ENCODE results near the gene WDR64. TPM values are rescaled to one million over a fixed set of nuclear protein-coding genes. Genes with fewer than 3 reads are reported as not detected.

WDR64 gene
- polyA plus RNA-seq, 2 of the 4 experiments (the other 2 are of a cell fraction): not detected

DNA sequence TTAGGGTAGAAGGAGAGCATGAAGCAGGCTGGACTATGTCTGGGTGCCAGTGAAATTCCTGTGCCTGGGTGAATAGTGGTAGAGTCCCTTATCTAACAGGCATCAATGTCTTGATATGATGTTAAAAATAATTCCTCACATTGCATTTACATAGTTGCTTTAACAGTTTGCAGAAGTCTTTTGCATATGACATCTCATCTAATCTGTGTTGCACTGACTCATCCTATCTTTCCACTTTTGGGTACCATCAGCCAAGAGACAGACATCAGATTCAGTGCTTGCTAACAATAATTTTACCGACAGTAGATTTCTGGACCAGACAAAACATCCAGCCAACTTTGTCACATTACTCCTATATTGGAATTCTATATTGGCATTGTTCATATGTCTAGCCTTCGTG lies 92.5 kb downstream of the WDR64 start:
- ATAC-seq (no peak), DNase-seq (ENCODE audit: low read depth in 1 of 2, low spot score in 1 of 2) (no peak), FAIRE-seq (no peak)
- Histone ChIP-seq H3K27ac (no peak overlapping the region), H3K4me3 (no peak overlapping the region), H3K9me3 (no peaks in the 10 kb centered on the region), H3K4me2 (no peak overlapping the region), H3K4me1 (no peaks in the 10 kb centered on the region)
- 81% methylated on average over 2 of the region's 2 CpGs for WGBS (ENCODE audit: missing lambda C conversion rate)
- CTCF ChIA-PET: no interaction called here
- TF ChIP-seq PHF8 (IDR thresholded peaks at IDR 0.05; ENCODE audit: borderline replicate concordance, low read depth): no peak
- TF ChIP-seq CBX2 (IDR thresholded peaks at IDR 0.05; ENCODE audit: borderline replicate concordance, low read depth): no peak
- no peak for TF ChIP-seq CBX8 (IDR thresholded peaks at IDR 0.05)
- TF ChIP-seq KDM1A (IDR thresholded peaks at IDR 0.05; ENCODE audit: low read depth): no peak
- no peak for TF ChIP-seq FOSB (CRISPR knock-in tag; IDR thresholded peaks at IDR 0.05)
- TF ChIP-seq HOXB13 (CRISPR knock-in tag; IDR thresholded peaks at IDR 0.05; ENCODE audit: low read depth): no peak
- no peak for TF ChIP-seq CEBPB (IDR thresholded peaks at IDR 0.05)
- no peak for TF ChIP-seq TFCP2L1 (CRISPR knock-in tag; IDR thresholded peaks at IDR 0.05)
- no peak for TF ChIP-seq NR3C1 (IDR thresholded peaks at IDR 0.05)
- TF ChIP-seq POLR2AphosphoS2 (conservative IDR thresholded peaks at IDR 0.05; ENCODE audit: low read length): no peak
- TF ChIP-seq JUNB (IDR thresholded peaks at IDR 0.05): no peak
- no peak for TF ChIP-seq HDAC2 (IDR thresholded peaks at IDR 0.05)
- TF ChIP-seq CHD2 (IDR thresholded peaks at IDR 0.05; ENCODE audit: low read length, partially characterized antibody): no peak
- no peak for TF ChIP-seq CTCF (IDR thresholded peaks at IDR 0.05)
- TF ChIP-seq JUN (IDR thresholded peaks at IDR 0.05): no peak
- no peak for TF ChIP-seq SMC3 (IDR thresholded peaks at IDR 0.05)
- TF ChIP-seq EHMT2 (IDR thresholded peaks at IDR 0.05; ENCODE audit: low read depth): no peak
- no peak for TF ChIP-seq RAD21 (conservative IDR thresholded peaks at IDR 0.05 in 1 of 2, IDR thresholded peaks at IDR 0.05 in 1 of 2)
- POLR2A ChIA-PET: no interaction called here

DNA sequence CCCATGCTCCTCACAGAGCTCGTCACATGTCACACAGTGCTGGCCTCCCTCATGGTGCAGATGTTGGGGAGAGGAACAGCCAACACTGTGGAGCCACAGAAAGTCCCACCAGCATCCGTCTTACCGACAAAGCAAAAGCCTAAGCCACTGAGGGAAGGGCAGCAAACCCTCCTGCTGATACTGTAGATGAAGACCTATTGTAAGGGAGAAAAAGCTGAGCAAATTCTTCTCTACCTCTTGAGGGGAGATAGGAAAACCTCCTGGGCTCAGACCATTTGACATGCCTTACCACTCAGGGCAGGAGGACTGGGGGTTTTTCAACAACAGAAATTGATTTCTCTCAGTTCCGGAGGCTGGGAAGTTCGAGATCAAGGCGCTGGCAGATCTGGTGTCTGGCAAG lies 95.9 kb downstream of the WDR64 start:
- TF ChIP-seq CHD2 (IDR thresholded peaks at IDR 0.05; ENCODE audit: low read length, partially characterized antibody) (no peak), BHLHE40 (IDR thresholded peaks at IDR 0.05; ENCODE audit: low read depth, low read length) (0 out of 2 replicates have a peak, but pooled peaks have one; percentile 15)

GRCh38 chr1:241749041-241749944 lies 97.2 kb downstream of the WDR64 start:
- H3K9me3 ChIP-seq: no peaks in the 10 kb centered on the region
- ChIA-PET POLR2A (no interaction called here), CTCF (no interaction called here)
- no peaks in the 10 kb centered on the region for H3K4me1 ChIP-seq
- FAIRE-seq (no peak), DNase-seq (ENCODE audit: low read depth in 1 of 2, low spot score in 1 of 2) (no peak), ATAC-seq (no peak)
- H3K27ac ChIP-seq: no peak overlapping the region
- WGBS (ENCODE audit: missing lambda C conversion rate): 79% methylated on average over 20 of the region's 20 CpGs
- H3K4me3 ChIP-seq: no peak overlapping the region
- H3K4me2 ChIP-seq: no peak overlapping the region
- TF ChIP-seq CEBPB (IDR thresholded peaks at IDR 0.05): no peak

More for the DNA sequence above, 95.9 kb downstream of the WDR64 start:
- no peaks in the 10 kb centered on the region for H3K9me3 ChIP-seq
- DNase-seq (ENCODE audit: low read depth in 1 of 2, low spot score in 1 of 2) (no peak), FAIRE-seq (no peak), ATAC-seq (no peak)
- no peak overlapping the region for H3K4me2 ChIP-seq
- no peak overlapping the region for H3K4me3 ChIP-seq
- 93% methylated on average over 6 of the region's 6 CpGs for WGBS (ENCODE audit: missing lambda C conversion rate)
- no peaks in the 10 kb centered on the region for H3K4me1 ChIP-seq
- ChIA-PET POLR2A (no interaction called here), CTCF (interaction anchor here (1.5 kb wide), 1 partner anchor 16 kb away, joined by 3 read pairs; no protein-coding TSS in a partner anchor)
- H3K27ac ChIP-seq: no peak overlapping the region

All from A549 (cell line).